Measurements from ENCODE around the gene CACNA1H. TPM values are rescaled to one million over a fixed set of nuclear protein-coding genes. Genes with fewer than 3 reads are reported as not detected.

Gene CACNA1H
- total RNA-seq, 1 experiment from 2014 or later, result 24.3 TPM

GRCh38 chr16:1127971-1128715 lies 24.8 kb upstream of the CACNA1H start:
- DNase-seq (ENCODE audit: low read depth, low spot score) (no peak), ATAC-seq (no peak)
- BruUV-seq (replicated peaks), result no TSS peak
- H3K27me3 ChIP-seq (ENCODE audit: insufficient read depth, low read length), result no peaks in the 10 kb centered on the region
- H3K4me1 ChIP-seq (ENCODE audit: control insufficient read depth in 1 of 2, insufficient read depth in 2 of 2, low read length in 2 of 2), result peaks cover 12 to 13% of the 10 kb centered on the region in 2 experiments; a peak in 3 of 4 replicates
- no peaks in the 10 kb centered on the region for H3K9me3 ChIP-seq (ENCODE audit: control insufficient read depth in 1 of 2, insufficient read depth in 1 of 2, low read depth in 1 of 2, low read length in 2 of 2)
- no peak overlapping the region for H2AFZ ChIP-seq (ENCODE audit: low read depth, low read length, poor library complexity, severe bottlenecking)
- no peaks in the 10 kb centered on the region for H3K79me2 ChIP-seq (ENCODE audit: insufficient read depth, low read length)
- TF ChIP-seq CTCF (IDR thresholded peaks at IDR 0.05 in 2 of 3, conservative IDR thresholded peaks at IDR 0.05 in 1 of 3; ENCODE audit: borderline replicate concordance in 1 of 3, insufficient read depth in 1 of 3, low read depth in 2 of 3, low read length in 2 of 3) (no peak), EZH2 (IDR thresholded peaks at IDR 0.05) (no peak), MAX (IDR thresholded peaks at IDR 0.05) (no peak), ZBTB33 (IDR thresholded peaks at IDR 0.05; ENCODE audit: extremely low read depth, insufficient replicate concordance, low read length) (no peak), POLR2A (IDR thresholded peaks at IDR 0.05; ENCODE audit: borderline replicate concordance, extremely low read depth, insufficient read depth, insufficient read length) (no peak), TCF7L2 (IDR thresholded peaks at IDR 0.05; ENCODE audit: borderline replicate concordance, extremely low read depth, insufficient read depth, insufficient read length) (no peak), SRF (IDR thresholded peaks at IDR 0.05; ENCODE audit: low read depth) (no peak), REST (IDR thresholded peaks at IDR 0.05; ENCODE audit: low read depth) (no peak), POLR2AphosphoS5 (IDR thresholded peaks at IDR 0.05; ENCODE audit: low read depth, low read length) (no peak), ZNF274 (IDR thresholded peaks at IDR 0.05; ENCODE audit: low read depth, low read length) (no peak), JUND (IDR thresholded peaks at IDR 0.05) (no peak), EZH2phosphoT487 (IDR thresholded peaks at IDR 0.05; ENCODE audit: borderline replicate concordance) (no peak), ZFX (IDR thresholded peaks at IDR 0.05) (no peak), RAD21 (IDR thresholded peaks at IDR 0.05; ENCODE audit: low read depth) (no peak), ELF1 (IDR thresholded peaks at IDR 0.05; ENCODE audit: borderline replicate concordance, low read depth) (no peak), FOSL1 (IDR thresholded peaks at IDR 0.05; ENCODE audit: low read depth) (no peak)
- H3K9me2 ChIP-seq (ENCODE audit: insufficient read depth), result no peaks in the 10 kb centered on the region
- ChIA-PET POLR2A (no interaction called here), CTCF (no interaction called here), RAD21 (ENCODE audit: low non-redundant PET in 1 of 2, low total read pairs in 2 of 2, uncharacterized antibody in 2 of 2, unreplicated experiment in 2 of 2) (no interaction called here)
- intact Hi-C loops (cut with micrococcal nuclease), result no loop called here
- H3K36me3 ChIP-seq (ENCODE audit: control insufficient read depth in 1 of 2, insufficient read depth in 2 of 2, low read length in 2 of 2), result no peaks in the 10 kb centered on the region
- no peaks in the 10 kb centered on the region for H4K20me1 ChIP-seq (ENCODE audit: insufficient read depth)
- H3K9ac ChIP-seq (ENCODE audit: low read length), result no peak overlapping the region
- no peak overlapping the region for H3K4me2 ChIP-seq (ENCODE audit: low read length)
- no peak overlapping the region for H3K4me3 ChIP-seq (replicated peaks in 1 of 2; ENCODE audit: low read depth in 1 of 2, low read length in 2 of 2)
- no peak overlapping the region for H3K27ac ChIP-seq (ENCODE audit: low read depth, low read length)
